Measurements from ENCODE around the gene NPAS3.

Gene NPAS3

DNA sequence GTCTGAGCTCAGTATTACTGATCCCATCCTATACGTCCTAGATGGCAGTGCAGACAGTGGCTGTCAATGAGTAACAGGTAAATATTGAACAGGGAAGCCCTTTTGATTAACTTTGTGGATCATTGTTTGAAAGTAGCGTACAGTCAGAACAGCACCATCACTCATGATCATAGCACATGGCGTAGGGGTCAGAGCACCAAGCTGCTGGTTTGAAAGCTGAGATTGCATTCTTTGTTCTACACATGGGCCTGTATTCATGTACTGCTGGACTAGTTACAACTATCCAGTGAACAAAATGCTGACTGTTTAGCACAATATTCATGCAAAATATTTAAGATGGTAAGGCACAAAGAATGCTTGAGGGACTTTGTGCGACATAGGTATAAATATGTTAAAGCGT, 131.8 kb downstream of the NPAS3 start:
- H3K9me2 ChIP-seq (replicated peaks; ENCODE audit: low read depth, low read length) = no peaks in the 10 kb centered on the region
- no peaks in the 10 kb centered on the region for H3K27me3 ChIP-seq (ENCODE audit: insufficient read depth, low read length, poor library complexity, severe bottlenecking)
- no peaks in the 10 kb centered on the region for H3K4me1 ChIP-seq (ENCODE audit: insufficient read depth, low read length, poor library complexity, severe bottlenecking)
- H4K20me1 ChIP-seq (ENCODE audit: insufficient read depth, low read length, poor library complexity, severe bottlenecking) = peaks cover 2% of the 10 kb centered on the region
- no peaks in the 10 kb centered on the region for H3F3A ChIP-seq (ENCODE audit: low read depth)
- H3K9ac ChIP-seq (ENCODE audit: low read depth, low read length, poor library complexity, severe bottlenecking) = no peak overlapping the region
- no peak overlapping the region for H3K4me2 ChIP-seq (ENCODE audit: low read depth, low read length, poor library complexity, severe bottlenecking)
- no peaks in the 10 kb centered on the region for H3K79me2 ChIP-seq (ENCODE audit: insufficient read depth, low read length)
- no peak overlapping the region for H2AFZ ChIP-seq (ENCODE audit: low read length)
- H3K9me3 ChIP-seq (ENCODE audit: insufficient read depth, low read depth, low read length) = no peaks in the 10 kb centered on the region
- H3K4me3 ChIP-seq (ENCODE audit: low read length, poor library complexity, severe bottlenecking) = no peak overlapping the region
- TF ChIP-seq, protein P1, sequence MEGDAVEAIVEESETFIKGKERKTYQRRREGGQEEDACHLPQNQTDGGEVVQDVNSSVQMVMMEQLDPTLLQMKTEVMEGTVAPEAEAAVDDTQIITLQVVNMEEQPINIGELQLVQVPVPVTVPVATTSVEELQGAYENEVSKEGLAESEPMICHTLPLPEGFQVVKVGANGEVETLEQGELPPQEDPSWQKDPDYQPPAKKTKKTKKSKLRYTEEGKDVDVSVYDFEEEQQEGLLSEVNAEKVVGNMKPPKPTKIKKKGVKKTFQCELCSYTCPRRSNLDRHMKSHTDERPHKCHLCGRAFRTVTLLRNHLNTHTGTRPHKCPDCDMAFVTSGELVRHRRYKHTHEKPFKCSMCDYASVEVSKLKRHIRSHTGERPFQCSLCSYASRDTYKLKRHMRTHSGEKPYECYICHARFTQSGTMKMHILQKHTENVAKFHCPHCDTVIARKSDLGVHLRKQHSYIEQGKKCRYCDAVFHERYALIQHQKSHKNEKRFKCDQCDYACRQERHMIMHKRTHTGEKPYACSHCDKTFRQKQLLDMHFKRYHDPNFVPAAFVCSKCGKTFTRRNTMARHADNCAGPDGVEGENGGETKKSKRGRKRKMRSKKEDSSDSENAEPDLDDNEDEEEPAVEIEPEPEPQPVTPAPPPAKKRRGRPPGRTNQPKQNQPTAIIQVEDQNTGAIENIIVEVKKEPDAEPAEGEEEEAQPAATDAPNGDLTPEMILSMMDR (conservative IDR thresholded peaks at IDR 0.05; ENCODE audit: low read length) = no peak
- TF ChIP-seq EZH2phosphoT487 (IDR thresholded peaks at IDR 0.05; ENCODE audit: borderline replicate concordance) = no peak
- H3K36me3 ChIP-seq (ENCODE audit: insufficient read depth, low read length) = no peaks in the 10 kb centered on the region

- no peaks in the 10 kb centered on the region for H3K9me3 ChIP-seq (ENCODE audit: insufficient read depth, low read depth, low read length)
- peaks cover 2% of the 10 kb centered on the region for H4K20me1 ChIP-seq (ENCODE audit: insufficient read depth, low read length, poor library complexity, severe bottlenecking)
- H2AFZ ChIP-seq (ENCODE audit: low read length) = no peak overlapping the region
- no peaks in the 10 kb centered on the region for H3K36me3 ChIP-seq (ENCODE audit: insufficient read depth, low read length)
- H3K9me2 ChIP-seq (replicated peaks; ENCODE audit: low read depth, low read length) = no peaks in the 10 kb centered on the region
- no peak overlapping the region for H3K4me3 ChIP-seq (ENCODE audit: low read length, poor library complexity, severe bottlenecking)
- no peak overlapping the region for H3K4me2 ChIP-seq (ENCODE audit: low read depth, low read length, poor library complexity, severe bottlenecking)
- no peaks in the 10 kb centered on the region for H3K27me3 ChIP-seq (ENCODE audit: insufficient read depth, low read length, poor library complexity, severe bottlenecking)
- no peak for TF ChIP-seq EZH2phosphoT487 (IDR thresholded peaks at IDR 0.05; ENCODE audit: borderline replicate concordance)
- TF ChIP-seq, protein P1 (conservative IDR thresholded peaks at IDR 0.05; ENCODE audit: low read length) = no peak
- no peaks in the 10 kb centered on the region for H3K4me1 ChIP-seq (ENCODE audit: insufficient read depth, low read length, poor library complexity, severe bottlenecking)
- H3K9ac ChIP-seq (ENCODE audit: low read depth, low read length, poor library complexity, severe bottlenecking) = no peak overlapping the region
- H3F3A ChIP-seq (ENCODE audit: low read depth) = no peaks in the 10 kb centered on the region
- H3K79me2 ChIP-seq (ENCODE audit: insufficient read depth, low read length) = no peaks in the 10 kb centered on the region
These were observed 134.3 kb downstream of the NPAS3 start for GRCh38 chr14:33073023-33073422.

GRCh38 chr14:33081259-33081658, 142.6 kb downstream of the NPAS3 start:
- no peaks in the 10 kb centered on the region for H4K20me1 ChIP-seq (ENCODE audit: insufficient read depth, low read length, poor library complexity, severe bottlenecking)
- H3K27me3 ChIP-seq (ENCODE audit: insufficient read depth, low read length, poor library complexity, severe bottlenecking) = no peaks in the 10 kb centered on the region
- H3K9ac ChIP-seq (ENCODE audit: low read depth, low read length, poor library complexity, severe bottlenecking) = no peak overlapping the region
- H2AFZ ChIP-seq (ENCODE audit: low read length) = no peak overlapping the region
- H3F3A ChIP-seq (ENCODE audit: low read depth) = no peaks in the 10 kb centered on the region
- no peak overlapping the region for H3K4me2 ChIP-seq (ENCODE audit: low read depth, low read length, poor library complexity, severe bottlenecking)
- H3K36me3 ChIP-seq (ENCODE audit: insufficient read depth, low read length) = no peaks in the 10 kb centered on the region
- TF ChIP-seq EZH2phosphoT487 (IDR thresholded peaks at IDR 0.05; ENCODE audit: borderline replicate concordance) = no peak
- TF ChIP-seq, protein P1 (conservative IDR thresholded peaks at IDR 0.05; ENCODE audit: low read length) = no peak
- no peaks in the 10 kb centered on the region for H3K9me2 ChIP-seq (replicated peaks; ENCODE audit: low read depth, low read length)
- no peaks in the 10 kb centered on the region for H3K79me2 ChIP-seq (ENCODE audit: insufficient read depth, low read length)
- H3K4me3 ChIP-seq (ENCODE audit: low read length, poor library complexity, severe bottlenecking) = no peak overlapping the region
- H3K9me3 ChIP-seq (ENCODE audit: insufficient read depth, low read depth, low read length) = no peaks in the 10 kb centered on the region
- H3K4me1 ChIP-seq (ENCODE audit: insufficient read depth, low read length, poor library complexity, severe bottlenecking) = no peaks in the 10 kb centered on the region

All from Loucy (cell line).